WERI-Rb-1 (cell line): ENCODE data around the gene DLD.

Source experiments
- DNase-seq: peaks from one replicate; pipeline ENCODE4 v3.0.0-alpha.2; 2020
- H3K27ac ChIP-seq: fragments of 250-450 bp; sonication (Bioruptor Pico); 2 replicates; pipeline ENCODE4 v1.5.1; 2020; ENCODE audit warnings: mild to moderate bottlenecking, moderate library complexity
- H3K27me3 ChIP-seq: fragments of 250-450 bp; sonication (Bioruptor Pico); 2 replicates; pipeline ENCODE4 v1.5.1; 2021; ENCODE audit warnings: mild to moderate bottlenecking, low read depth, moderate library complexity; ENCODE audit not compliant: insufficient read depth, severe bottlenecking
- H3K36me3 ChIP-seq: fragments of 250-450 bp; sonication (Bioruptor Pico); 2 replicates; pipeline ENCODE4 v1.5.1; 2020; ENCODE audit warnings: mild to moderate bottlenecking, moderate library complexity
- H3K4me3 ChIP-seq: 2 replicates; pipeline ENCODE4 v1.5.1; 2011; ENCODE audit warnings: low read depth, mild to moderate bottlenecking, control low read depth, low read length
- H3K9me3 ChIP-seq: fragments of 250-450 bp; sonication (Bioruptor Pico); 2 replicates; pipeline ENCODE4 v1.5.1; 2021; ENCODE audit warnings: mild to moderate bottlenecking, moderate library complexity; ENCODE audit not compliant: severe bottlenecking
- CTCF ChIP-seq: IDR thresholded peaks from 2 replicates; pipeline ENCODE4 v1.5.1; 2011; ENCODE audit warnings: low read depth, mild to moderate bottlenecking, control low read depth, inconsistent platforms, low read length

DLD gene

GRCh38 chr7:107948645-107949442, 57.9 kb downstream of the DLD start:
- Histone ChIP-seq H3K27ac (no peak overlapping the region), H3K9me3 (no peaks in the 10 kb centered on the region), H3K27me3 (no peaks in the 10 kb centered on the region), H3K36me3 (peaks cover 74% of the 10 kb centered on the region), H3K4me3 (no peak overlapping the region)
- DNase-seq = no peak
- no peak for TF ChIP-seq CTCF

GRCh38 chr7:107949443-107949935, 58.5 kb downstream of the DLD start:
- H3K36me3 ChIP-seq = peaks cover 72% of the 10 kb centered on the region
- H3K27ac ChIP-seq = no peak overlapping the region
- no peak for TF ChIP-seq CTCF
- H3K9me3 ChIP-seq = no peaks in the 10 kb centered on the region
- DNase-seq = no peak
- H3K27me3 ChIP-seq = no peaks in the 10 kb centered on the region
- H3K4me3 ChIP-seq = no peak overlapping the region

GRCh38 chr7:107951172-107951787, 60.3 kb downstream of the DLD start:
- DNase-seq = no peak
- Histone ChIP-seq H3K36me3 (peaks cover 71% of the 10 kb centered on the region), H3K4me3 (no peak overlapping the region), H3K27me3 (no peaks in the 10 kb centered on the region), H3K27ac (no peak overlapping the region), H3K9me3 (no peaks in the 10 kb centered on the region)
- TF ChIP-seq CTCF = no peak

- H3K9me3 ChIP-seq = no peaks in the 10 kb centered on the region
- no peak overlapping the region for H3K27ac ChIP-seq
- no peak for DNase-seq
- no peak for TF ChIP-seq CTCF
- peaks cover 73% of the 10 kb centered on the region for H3K36me3 ChIP-seq
- no peaks in the 10 kb centered on the region for H3K27me3 ChIP-seq
- H3K4me3 ChIP-seq = no peak overlapping the region
These were observed 60.9 kb downstream of the DLD start for GRCh38 chr7:107951896-107952295.

GRCh38 chr7:107953265-107953923, 62.4 kb downstream of the DLD start:
- no peak for DNase-seq
- Histone ChIP-seq H3K36me3 (peaks cover 74% of the 10 kb centered on the region), H3K27ac (no peak overlapping the region), H3K9me3 (no peaks in the 10 kb centered on the region), H3K4me3 (no peak overlapping the region), H3K27me3 (no peaks in the 10 kb centered on the region)
- no peak for TF ChIP-seq CTCF
